SK-N-MC (cell line): ENCODE results near the gene C11orf97.

ENCODE experiments used
- EZH2 ChIP-seq: fragments of 200-600 bp; sonication (generic); IDR thresholded peaks from one replicate; pipeline ENCODE4 v1.6.1; 2017; ENCODE audit warnings: antibody characterized with exemption
- FOXP2 ChIP-seq: optimal IDR thresholded peaks from 2 replicates; pipeline ENCODE3; 2011; ENCODE audit warnings: mild to moderate bottlenecking, moderate library complexity; ENCODE audit not compliant: insufficient read depth; ENCODE audit errors: extremely low read length, control extremely low read depth

GRCh38 chr11:94481342-94481741 lies 30.9 kb upstream of the C11orf97 start:
- TF ChIP-seq FOXP2 (no peak), EZH2 (no peak)
